ENCODE results near the gene ZNF320. TPM values are rescaled to one million over a fixed set of nuclear protein-coding genes. Genes with fewer than 3 reads are reported as not detected.
"Not testable (repeated sequence)": the region's sequence is repeated elsewhere in the genome, so short reads cannot be mapped to it uniquely, and the experiment has no call there.

ZNF320 gene
- total and polyA plus RNA-seq, 2 donors (not counting 1 experiment from before 2014, with no cell fraction given): 3.6 to 19.7 TPM

DNA sequence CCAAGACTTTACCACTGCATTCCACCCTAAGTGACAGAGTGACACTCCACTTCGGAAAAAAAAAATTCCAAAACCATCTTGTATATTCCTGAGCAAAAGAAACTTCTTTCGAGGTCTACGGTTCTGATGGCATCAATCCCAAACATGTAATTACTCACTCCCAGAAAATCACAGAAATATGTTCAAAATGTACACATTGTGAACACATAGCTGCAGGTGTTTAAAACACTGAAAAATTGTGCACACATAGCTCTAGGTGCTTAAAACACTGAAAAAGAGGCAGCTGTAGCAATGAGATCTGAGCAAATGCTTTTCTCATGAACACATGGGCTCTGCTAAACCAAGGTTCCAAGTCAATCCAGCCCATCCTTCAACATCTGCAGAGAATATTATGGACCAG, 26.0 kb downstream of the ZNF320 start:
- H3K27me3 ChIP-seq (ENCODE audit: control insufficient read depth, insufficient read depth, low read length): no peaks in the 10 kb centered on the region
- no peak overlapping the region for H3K27ac ChIP-seq (ENCODE audit: insufficient read depth, low read length)
- no peak overlapping the region for H3K9ac ChIP-seq (ENCODE audit: insufficient read depth, low read length)
- no peak for DNase-seq (ENCODE audit: low read depth in 2 of 2)
- H3K9me3 ChIP-seq (ENCODE audit: control insufficient read depth, insufficient read depth, low read depth, low read length): no peaks in the 10 kb centered on the region
- H2AFZ ChIP-seq (ENCODE audit: low read length): no peak overlapping the region
- H3K4me3 ChIP-seq (replicated peaks in 1 of 4; ENCODE audit: control extremely low read depth in 1 of 4, insufficient read depth in 1 of 4, low read depth in 3 of 4, low read length in 4 of 4): no peak overlapping the region
- no peaks in the 10 kb centered on the region for H3K79me2 ChIP-seq (ENCODE audit: control insufficient read depth, insufficient read depth, low read length)
- no peaks in the 10 kb centered on the region for H4K20me1 ChIP-seq (ENCODE audit: control insufficient read depth, extremely low read depth, insufficient read depth, low read length)
- H3K4me2 ChIP-seq (ENCODE audit: extremely low read depth, insufficient read depth, low read length): no peak overlapping the region
- H3K4me1 ChIP-seq (ENCODE audit: control insufficient read depth, extremely low read depth, insufficient read depth, low read length): no peaks in the 10 kb centered on the region
- TF ChIP-seq EZH2 (IDR thresholded peaks at IDR 0.05; ENCODE audit: low read length, missing control alignments): no peak
- no peak for TF ChIP-seq CTCF (conservative IDR thresholded peaks at IDR 0.05 in 1 of 2, IDR thresholded peaks at IDR 0.05 in 1 of 2; ENCODE audit: low read depth in 1 of 2, low read length in 2 of 2)
- no peaks in the 10 kb centered on the region for H3K36me3 ChIP-seq (ENCODE audit: control insufficient read depth, insufficient read depth, low read length)

GRCh38 chr19:52868031-52868430, 29.4 kb downstream of the ZNF320 start:
- H3K27ac ChIP-seq (ENCODE audit: insufficient read depth, low read length); H3K79me2 ChIP-seq (ENCODE audit: control insufficient read depth, insufficient read depth, low read length); DNase-seq (ENCODE audit: low read depth in 2 of 2); H2AFZ ChIP-seq (ENCODE audit: low read length); H3K9ac ChIP-seq (ENCODE audit: insufficient read depth, low read length); H3K4me3 ChIP-seq (replicated peaks in 1 of 4; ENCODE audit: control extremely low read depth in 1 of 4, insufficient read depth in 1 of 4, low read depth in 3 of 4, low read length in 4 of 4); H3K9me3 ChIP-seq (ENCODE audit: control insufficient read depth, insufficient read depth, low read depth, low read length); H3K4me2 ChIP-seq (ENCODE audit: extremely low read depth, insufficient read depth, low read length); H3K36me3 ChIP-seq (ENCODE audit: control insufficient read depth, insufficient read depth, low read length); H3K4me1 ChIP-seq (ENCODE audit: control insufficient read depth, extremely low read depth, insufficient read depth, low read length); H4K20me1 ChIP-seq (ENCODE audit: control insufficient read depth, extremely low read depth, insufficient read depth, low read length); H3K27me3 ChIP-seq (ENCODE audit: control insufficient read depth, insufficient read depth, low read length): not testable (repeated sequence)

DNA sequence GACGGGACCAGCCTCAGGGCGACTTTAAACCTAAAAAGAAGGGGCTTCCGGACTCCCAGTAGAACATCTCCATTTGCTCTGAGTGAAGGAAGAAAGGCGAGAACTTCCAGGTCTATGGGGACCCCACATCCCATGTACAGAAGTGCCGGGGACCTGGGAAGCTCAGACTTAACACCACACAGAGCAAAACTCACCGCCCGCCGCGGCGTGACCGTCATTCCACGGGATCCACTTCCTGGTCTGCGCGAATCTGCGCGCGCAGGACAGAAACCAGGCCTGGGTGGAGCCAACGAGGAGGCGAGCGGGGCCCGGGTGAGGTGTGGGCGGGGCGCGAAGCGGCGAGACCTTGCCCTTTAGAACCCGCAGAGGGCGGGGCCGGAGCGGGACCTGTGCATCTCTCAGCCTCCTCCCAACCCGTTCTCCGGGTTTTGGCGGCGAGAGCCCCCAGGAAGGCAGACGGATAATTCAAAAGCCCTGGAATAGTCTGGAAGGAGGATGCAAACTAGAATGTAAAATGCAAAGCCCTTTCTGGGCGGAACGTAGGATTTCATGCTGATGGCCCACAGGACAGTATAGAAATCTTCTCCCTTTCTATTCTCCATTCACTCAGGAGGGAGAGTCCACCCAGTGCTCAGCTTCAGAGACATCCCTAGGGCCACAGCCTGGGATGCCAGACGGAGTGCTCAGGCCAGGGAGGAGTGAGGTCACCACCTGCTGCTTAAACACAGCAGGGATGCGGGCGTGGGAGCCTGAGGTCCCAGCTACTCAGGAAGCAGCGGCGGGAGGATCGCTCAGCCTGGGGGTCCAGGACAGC, 39.9 kb downstream of the ZNF320 start, which contains the start of gene ZNF468:
TSS of gene ZNF468 (minus strand) at position 242 of the 814 bp plus-strand sequence. CDS start 3,347 bp downstream, outside the sequence.
- Histone ChIP-seq H3K4me2 (ENCODE audit: extremely low read depth, insufficient read depth, low read length) (peak within 1 kb of the TSS; percentile 66), H3K27ac (ENCODE audit: insufficient read depth, low read length) (peak within 1 kb of the TSS; percentile 68), H2AFZ (ENCODE audit: low read length) (peak within 1 kb of the TSS; percentile 91), H3K9ac (ENCODE audit: insufficient read depth, low read length) (peak within 1 kb of the TSS; percentile 66), H3K4me3 (replicated peaks in 1 of 4; ENCODE audit: control extremely low read depth in 1 of 4, insufficient read depth in 1 of 4, low read depth in 3 of 4, low read length in 4 of 4) (peak within 1 kb of the TSS; percentile 60 to 87 (median 76))
- not testable (repeated sequence) for H3K27me3 ChIP-seq (ENCODE audit: control insufficient read depth, insufficient read depth, low read length); H4K20me1 ChIP-seq (ENCODE audit: control insufficient read depth, extremely low read depth, insufficient read depth, low read length); H3K9me3 ChIP-seq (ENCODE audit: control insufficient read depth, insufficient read depth, low read depth, low read length); H3K36me3 ChIP-seq (ENCODE audit: control insufficient read depth, insufficient read depth, low read length); H3K79me2 ChIP-seq (ENCODE audit: control insufficient read depth, insufficient read depth, low read length); H3K4me1 ChIP-seq (ENCODE audit: control insufficient read depth, extremely low read depth, insufficient read depth, low read length)
- peak; percentile 55 to 63 for DNase-seq (ENCODE audit: low read depth in 2 of 2)

DNA sequence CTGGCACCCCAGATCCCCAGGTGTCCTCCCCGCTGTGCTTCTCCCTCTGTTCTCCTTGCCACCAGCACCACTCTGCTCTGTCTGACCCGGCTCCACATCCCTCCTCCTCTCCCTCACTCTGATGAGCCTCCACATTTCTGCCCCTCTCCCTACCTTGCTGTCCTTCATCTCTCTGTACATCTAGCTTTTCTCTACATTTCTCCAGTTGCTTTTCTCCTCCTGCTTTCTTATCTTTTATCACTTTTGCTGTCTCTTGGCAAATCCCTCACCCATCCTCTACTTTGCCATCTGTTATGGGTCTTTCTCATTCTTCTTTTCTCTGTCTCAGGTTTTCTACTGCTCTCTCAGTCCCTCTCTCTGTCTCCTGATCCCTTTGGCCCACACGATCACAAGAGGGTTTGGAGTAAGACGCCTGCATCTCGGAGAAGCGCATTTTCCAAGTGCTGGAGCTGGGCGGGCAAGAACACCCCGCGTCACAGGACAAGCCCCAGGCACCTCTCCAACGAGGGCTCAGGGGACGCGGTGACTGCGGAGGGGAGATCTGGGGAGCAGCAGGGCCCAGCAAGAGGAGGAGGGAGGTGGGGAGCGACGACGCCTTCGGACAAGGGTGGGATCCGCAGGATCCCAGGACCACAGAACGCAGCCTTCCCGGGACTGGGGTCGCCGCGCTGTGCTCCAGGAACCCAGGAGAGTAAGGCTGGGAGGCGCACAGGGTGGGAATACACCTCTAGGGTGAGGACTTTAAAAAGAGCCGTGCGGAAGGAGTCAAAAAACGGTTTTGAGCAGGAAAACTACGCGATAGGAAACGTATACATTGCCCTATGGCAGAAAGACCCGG, 40.7 kb downstream of the ZNF320 start:
- Histone ChIP-seq H2AFZ (ENCODE audit: low read length) (peak overlapping the region; percentile 58), H3K27ac (ENCODE audit: insufficient read depth, low read length) (peak overlapping the region; percentile 68), H3K9ac (ENCODE audit: insufficient read depth, low read length) (peak overlapping the region; percentile 66), H3K4me2 (ENCODE audit: extremely low read depth, insufficient read depth, low read length) (peak overlapping the region; percentile 32), H3K4me3 (replicated peaks in 1 of 4; ENCODE audit: control extremely low read depth in 1 of 4, insufficient read depth in 1 of 4, low read depth in 3 of 4, low read length in 4 of 4) (peak overlapping the region; percentile 60 to 85 (median 76))
- H3K4me1 ChIP-seq (ENCODE audit: control insufficient read depth, extremely low read depth, insufficient read depth, low read length); H4K20me1 ChIP-seq (ENCODE audit: control insufficient read depth, extremely low read depth, insufficient read depth, low read length); H3K27me3 ChIP-seq (ENCODE audit: control insufficient read depth, insufficient read depth, low read length); H3K79me2 ChIP-seq (ENCODE audit: control insufficient read depth, insufficient read depth, low read length); H3K9me3 ChIP-seq (ENCODE audit: control insufficient read depth, insufficient read depth, low read depth, low read length); H3K36me3 ChIP-seq (ENCODE audit: control insufficient read depth, insufficient read depth, low read length): not testable (repeated sequence)
- peak; percentile 8 to 13 for DNase-seq (ENCODE audit: low read depth in 2 of 2)

Other genes with a start within 250 kb of the ZNF320 start
- 10.8 and 14.5 TPM in 2 replicates for gene ZNF611, start 162.6 kb downstream of the ZNF320 start, total RNA-seq
- gene ZNF611, start 162.6 kb downstream of the ZNF320 start, polyA plus RNA-seq: 6.9 and 7.0 TPM in 2 replicates
- gene ZNF600, start 110.8 kb downstream of the ZNF320 start, total RNA-seq: 2.6 and 5.0 TPM in 2 replicates
- gene ZNF600, start 110.8 kb downstream of the ZNF320 start, polyA plus RNA-seq: 2.7 and 4.9 TPM in 2 replicates
- 15.4 and 15.7 TPM in 2 replicates for gene ZNF28, start 76.0 kb downstream of the ZNF320 start, total RNA-seq
- 7.5 and 11.4 TPM in 2 replicates for gene ZNF28, start 76.0 kb downstream of the ZNF320 start, polyA plus RNA-seq
- gene ZNF468, start 40.0 kb downstream of the ZNF320 start, total RNA-seq: 24.1 and 30.6 TPM in 2 replicates
- 10.2 and 11.9 TPM in 2 replicates for gene ZNF468, start 40.0 kb downstream of the ZNF320 start, polyA plus RNA-seq
- gene ZNF888, start 25.8 kb upstream of the ZNF320 start, total RNA-seq: 2.6 and 4.3 TPM in 2 replicates
- gene ZNF888, start 25.8 kb upstream of the ZNF320 start, polyA plus RNA-seq: 1.6 and 2.4 TPM in 2 replicates
- gene ZNF816, start 65.2 kb upstream of the ZNF320 start, total RNA-seq: 10.1 and 10.3 TPM in 2 replicates
- gene ZNF816, start 65.2 kb upstream of the ZNF320 start, polyA plus RNA-seq: 2.9 and 3.1 TPM in 2 replicates
- not detected in 2 replicates for gene ERVV-1, start 116.3 kb upstream of the ZNF320 start, total RNA-seq
- gene ERVV-1, start 116.3 kb upstream of the ZNF320 start, polyA plus RNA-seq: 0.03 and 0.15 TPM in 2 replicates
- not detected in 2 replicates for gene ERVV-2, start 147.1 kb upstream of the ZNF320 start, total RNA-seq
- gene ERVV-2, start 147.1 kb upstream of the ZNF320 start, polyA plus RNA-seq: 0.10 TPM in 1 of 2 replicates, not detected in the other
- 22.6 and 28.9 TPM in 2 replicates for gene ZNF160, start 205.8 kb upstream of the ZNF320 start, total RNA-seq
- 13.1 and 21.0 TPM in 2 replicates for gene ZNF160, start 205.8 kb upstream of the ZNF320 start, polyA plus RNA-seq
- gene ZNF415, start 235.3 kb upstream of the ZNF320 start, total RNA-seq: 11.8 and 15.7 TPM in 2 replicates
- gene ZNF415, start 235.3 kb upstream of the ZNF320 start, polyA plus RNA-seq: 7.2 and 9.9 TPM in 2 replicates